Spleen (tissue), 11 donors: Measurements from ENCODE around the gene SLC25A28. TPM values are rescaled to one million over a fixed set of nuclear protein-coding genes. Genes with fewer than 3 reads are reported as not detected.
"Not testable (repeated sequence)": the region's sequence is repeated elsewhere in the genome, so short reads cannot be mapped to it uniquely, and the experiment has no call there.

Experiments
- DNase-seq: peaks from one replicate; pipeline ENCODE4 v3.0.0-alpha.2; 2020
- H3K27ac ChIP-seq, 8 donors: fragments of 200-600 bp; sonication (generic) in 7 of 8; 1 replicate in 4 of 8; 2 replicates in 4 of 8; pipeline versions ENCODE4 v1.5.0 to v1.8.0; 2016 to 2021; ENCODE audit warnings: inconsistent platforms in 4 of 8, mild to moderate bottlenecking in 4 of 8, moderate library complexity in 1 of 8
- H3K27me3 ChIP-seq, 7 donors: fragments of 200-600 bp; sonication (generic) in 6 of 7; replicated peaks in 1 of 7; 1 replicate in 4 of 7; 2 replicates in 3 of 7; pipeline versions ENCODE4 v1.5.0 to v1.8.0; 2016 to 2021; ENCODE audit warnings: inconsistent platforms in 3 of 7, mild to moderate bottlenecking in 1 of 7
- H3K36me3 ChIP-seq, 6 donors: fragments of 200-600 bp; sonication (generic) in 5 of 6; 1 replicate in 4 of 6; 2 replicates in 2 of 6; pipeline versions ENCODE4 v1.5.0 to v1.8.0; 2016 to 2021; ENCODE audit warnings: inconsistent platforms in 2 of 6
- H3K4me1 ChIP-seq, 6 donors: fragments of 200-600 bp; sonication (generic) in 5 of 6; 1 replicate in 3 of 6; 2 replicates in 3 of 6; pipeline versions ENCODE4 v1.5.0 to v1.8.0; 2016 to 2021; ENCODE audit warnings: inconsistent platforms in 3 of 6
- H3K4me3 ChIP-seq, 8 donors: fragments of 200-600 bp; sonication (generic) in 7 of 8; 1 replicate in 4 of 8; 2 replicates in 4 of 8; pipeline versions ENCODE4 v1.5.0 to v1.8.0; 2016 to 2021; ENCODE audit warnings: inconsistent platforms in 4 of 8, mild to moderate bottlenecking in 4 of 8, moderate library complexity in 2 of 8
- H3K9me3 ChIP-seq, 8 donors: fragments of 200-600 bp; sonication (generic) in 7 of 8; 1 replicate in 4 of 8; 2 replicates in 4 of 8; pipeline versions ENCODE4 v1.5.0 to v1.8.0; 2016 to 2021; ENCODE audit warnings: inconsistent platforms in 4 of 8
- POLR2A ChIP-seq, 3 donors: fragments of 450-650 bp; IDR thresholded peaks; one replicate each; pipeline ENCODE4 v1.5.1; 2017; ENCODE audit warnings: antibody characterized with exemption in 3 of 3, mild to moderate bottlenecking in 1 of 3
- POLR2AphosphoS5 ChIP-seq, 3 donors: sonication (generic); formaldehyde crosslinking; IDR thresholded peaks; one replicate each; pipeline ENCODE4 v1.5.1; 2017; ENCODE audit warnings: antibody characterized with exemption in 3 of 3
- WGBS, 5 donors: extraction: QIAGEN DNeasy Blood & Tissue Kit in 3 of 5; methylation state at CpG; one replicate each; pipeline versions ENCODE4 v1.1.5 to v1.1.7; 2013 to 2018; 5-methylcytosine and 5-hydroxymethylcytosine counted together
- intact Hi-C: fragments of 100-400 bp; cut with DNase I; formaldehyde crosslinking; loops from one replicate; pipeline ENCODE4 v1.15.0; 2023; ENCODE audit warnings: low total_unique reads
- polyA plus RNA-seq, 3 donors: library from polyadenylated mRNA; stranded (reverse); fragments of 200-250 nt; gene quantifications; one replicate each; pipeline ENCODE4 v1.2.1, GENCODE V29; 2013
- total RNA-seq, 7 donors: library from RNA; depleted of rRNA in 3 of 7; stranded (reverse); fragments of >200 nt in 3 of 7; fragmentation: NEBNext Ultra II Directional in 4 of 7; extraction: Animal tissue kit (Norgen Biotek cat#: 25700) in 4 of 7; gene quantifications; one replicate each; pipeline versions ENCODE4 v1.1.0 to v1.2.1, GENCODE V29; 2016 to 2021
- TF ChIP-seq, protein P1 (sequence below), 11 experiments: fragments of 200-600 bp in 7 of 11; fragments of 450-650 bp in 4 of 11; sonication (generic) in 4 of 11; IDR thresholded peaks in 8 of 11; conservative IDR thresholded peaks in 3 of 11; 1 replicate in 7 of 11; 2 replicates in 4 of 11; pipeline versions ENCODE4 v1.4.0 to v1.8.0; 2016 to 2021; ENCODE audit warnings: antibody characterized with exemption in 11 of 11, inconsistent platforms in 4 of 11, mild to moderate bottlenecking in 1 of 11
- donor health status: healthy with polysubstance abuse.
- donor health status: DM: no; HTN: no; CAD: no; lungs with moderate emphysema.
- donor health status: DM: no; HTN: no; CAD: no.
- donor health status: Bipolar disorder and iron deficiency.
- donor health status: healthy.
- donor health status: DM: no; HTN: no; CAD: no.
- donor health status: DM: yes; HTN: yes; CAD: no.

Gene SLC25A28
- total and polyA plus RNA-seq, 10 donors, result 33.9 to 120 (median 56.3) TPM

DNA sequence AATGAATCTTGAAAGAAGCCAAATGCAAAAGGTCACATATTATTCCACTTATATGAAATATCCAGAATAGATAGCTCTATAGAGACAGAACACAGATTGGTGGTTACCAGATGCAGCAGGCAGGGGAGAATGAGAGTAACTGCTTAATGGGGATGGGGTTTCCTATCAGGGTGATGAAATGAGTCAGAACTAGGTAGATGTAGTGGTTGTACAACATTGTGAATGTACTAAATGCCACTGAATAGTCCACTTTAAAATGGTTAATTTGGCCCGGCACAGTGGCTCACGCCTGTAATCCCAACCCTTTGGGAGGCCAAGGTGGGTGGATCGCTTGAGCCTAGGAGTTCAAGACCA lies 9.4 kb upstream of the SLC25A28 start:
- Histone ChIP-seq H3K4me1 (no peaks in the 10 kb centered on the region), H3K9me3 (no peaks in the 10 kb centered on the region), H3K27me3 (peaks cover 0 to 14% (median 0%) of the 10 kb centered on the region in 7 donors), H3K27ac (no peak overlapping the region), H3K4me3 (no peak overlapping the region), H3K36me3 (no peaks in the 10 kb centered on the region)
- DNase-seq, result no peak
- intact Hi-C loops, result no loop called here
- 57 to 94% (median 60%) methylated on average over 2 to 3 of the region's 3 CpGs for WGBS, 5 donors
- no peak for TF ChIP-seq POLR2A (IDR thresholded peaks at IDR 0.05)
- TF ChIP-seq POLR2AphosphoS5 (IDR thresholded peaks at IDR 0.05), result no peak
- TF ChIP-seq, protein P1, sequence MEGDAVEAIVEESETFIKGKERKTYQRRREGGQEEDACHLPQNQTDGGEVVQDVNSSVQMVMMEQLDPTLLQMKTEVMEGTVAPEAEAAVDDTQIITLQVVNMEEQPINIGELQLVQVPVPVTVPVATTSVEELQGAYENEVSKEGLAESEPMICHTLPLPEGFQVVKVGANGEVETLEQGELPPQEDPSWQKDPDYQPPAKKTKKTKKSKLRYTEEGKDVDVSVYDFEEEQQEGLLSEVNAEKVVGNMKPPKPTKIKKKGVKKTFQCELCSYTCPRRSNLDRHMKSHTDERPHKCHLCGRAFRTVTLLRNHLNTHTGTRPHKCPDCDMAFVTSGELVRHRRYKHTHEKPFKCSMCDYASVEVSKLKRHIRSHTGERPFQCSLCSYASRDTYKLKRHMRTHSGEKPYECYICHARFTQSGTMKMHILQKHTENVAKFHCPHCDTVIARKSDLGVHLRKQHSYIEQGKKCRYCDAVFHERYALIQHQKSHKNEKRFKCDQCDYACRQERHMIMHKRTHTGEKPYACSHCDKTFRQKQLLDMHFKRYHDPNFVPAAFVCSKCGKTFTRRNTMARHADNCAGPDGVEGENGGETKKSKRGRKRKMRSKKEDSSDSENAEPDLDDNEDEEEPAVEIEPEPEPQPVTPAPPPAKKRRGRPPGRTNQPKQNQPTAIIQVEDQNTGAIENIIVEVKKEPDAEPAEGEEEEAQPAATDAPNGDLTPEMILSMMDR (IDR thresholded peaks at IDR 0.05 in 8 of 11, conservative IDR thresholded peaks at IDR 0.05 in 3 of 11), result no peak

- Histone ChIP-seq H3K4me3 (no peak overlapping the region), H3K9me3 (no peaks in the 10 kb centered on the region), H3K27me3 (peaks cover 0 to 14% (median 0%) of the 10 kb centered on the region in 7 donors), H3K27ac (no peak overlapping the region), H3K36me3 (no peaks in the 10 kb centered on the region), H3K4me1 (no peaks in the 10 kb centered on the region)
- TF ChIP-seq, protein P1 (IDR thresholded peaks at IDR 0.05 in 8 of 11, conservative IDR thresholded peaks at IDR 0.05 in 3 of 11), result no peak
- no peak for TF ChIP-seq POLR2A (IDR thresholded peaks at IDR 0.05)
- no peak for TF ChIP-seq POLR2AphosphoS5 (IDR thresholded peaks at IDR 0.05)
- DNase-seq, result no peak
- 92 to 98% (median 92%) methylated on average over 1 of the region's 1 CpG for WGBS, 5 donors
- intact Hi-C loops, result no loop called here
These were observed 8.8 kb upstream of the SLC25A28 start for GRCh38 chr10:99628923-99629624.

GRCh38 chr10:99625124-99625523 lies 4.9 kb upstream of the SLC25A28 start:
- intact Hi-C loops, DNase-seq, H3K27me3 ChIP-seq, H3K27ac ChIP-seq, H3K9me3 ChIP-seq, H3K4me3 ChIP-seq, H3K36me3 ChIP-seq: not testable (repeated sequence)
- WGBS, 5 donors, result 50 to 99% (median 61%) methylated on average over 2 to 3 of the region's 3 CpGs
- H3K4me1 ChIP-seq, result peaks cover 6 to 14% (median 10%) of the 10 kb centered on the region in 6 donors

GRCh38 chr10:99623919-99624318 lies 3.7 kb upstream of the SLC25A28 start:
- no peak for DNase-seq
- peaks cover 6 to 23% (median 16%) of the 10 kb centered on the region in 6 donors for H3K4me1 ChIP-seq
- H3K36me3 ChIP-seq, result no peaks in the 10 kb centered on the region
- intact Hi-C loops, result no loop called here
- no peak overlapping the region for H3K4me3 ChIP-seq
- H3K27me3 ChIP-seq, result no peaks in the 10 kb centered on the region
- H3K9me3 ChIP-seq, result no peaks in the 10 kb centered on the region
- no peak overlapping the region for H3K27ac ChIP-seq
- no peak for TF ChIP-seq POLR2AphosphoS5 (IDR thresholded peaks at IDR 0.05)
- no peak for TF ChIP-seq POLR2A (IDR thresholded peaks at IDR 0.05)
- TF ChIP-seq, protein P1 (IDR thresholded peaks at IDR 0.05 in 8 of 11, conservative IDR thresholded peaks at IDR 0.05 in 3 of 11), result no peak
